ENCODE data around the gene PCDHB15.
"Not testable (repeated sequence)": the region's sequence is repeated elsewhere in the genome, so short reads cannot be mapped to it uniquely, and the experiment has no call there.

The PCDHB15 gene

GRCh38 chr5:141247434-141247833 is 2.2 kb downstream of the PCDHB15 start:
- DNase-seq (ENCODE audit: low read depth in 2 of 2): not testable (repeated sequence)

GRCh38 chr5:141250576-141250975 is 5.4 kb downstream of the PCDHB15 start:
- DNase-seq (ENCODE audit: low read depth in 2 of 2): no peak

GRCh38 chr5:141258464-141258863 is 13.3 kb downstream of the PCDHB15 start:
- DNase-seq (ENCODE audit: low read depth in 2 of 2): no peak

- no peak for DNase-seq (ENCODE audit: low read depth in 2 of 2)
Measured at GRCh38 chr5:141258948-141259347, 13.8 kb downstream of the PCDHB15 start.

GRCh38 chr5:141260458-141261237 is 15.5 kb downstream of the PCDHB15 start:
- no peak for DNase-seq (ENCODE audit: low read depth in 2 of 2)

- no peak for DNase-seq (ENCODE audit: low read depth in 2 of 2)
Measured at GRCh38 chr5:141261238-141261546, 16.0 kb downstream of the PCDHB15 start.

- DNase-seq (ENCODE audit: low read depth in 2 of 2): no peak
Measured at GRCh38 chr5:141269195-141269594, 24.0 kb downstream of the PCDHB15 start.

- DNase-seq (ENCODE audit: low read depth in 2 of 2): no peak
Measured at GRCh38 chr5:141272906-141273305, 27.7 kb downstream of the PCDHB15 start.

- no peak for DNase-seq (ENCODE audit: low read depth in 2 of 2)
Measured at GRCh38 chr5:141298376-141298775, 53.2 kb downstream of the PCDHB15 start.

Measured in stimulated activated CD8-positive, alpha-beta memory T cell treated with anti-CD3 and anti-CD28 coated beads, Interleukin-2, amount 100 ng/mL, for 48 hours (primary cell).